HG02840 (cell line): Measurements from ENCODE around the gene APLF.
"Not testable (repeated sequence)": the region's sequence is repeated elsewhere in the genome, so short reads cannot be mapped to it uniquely, and the experiment has no call there.

Source experiments
- ATAC-seq: cut with Tn5 transposase; IDR thresholded peaks from one replicate; pipeline ENCODE4 v1.9.1; 2021; ENCODE audit warnings: mild to moderate bottlenecking, moderate library complexity, moderate number of reproducible peaks; ENCODE audit not compliant: unreplicated experiment, low FRiP score

APLF gene

DNA sequence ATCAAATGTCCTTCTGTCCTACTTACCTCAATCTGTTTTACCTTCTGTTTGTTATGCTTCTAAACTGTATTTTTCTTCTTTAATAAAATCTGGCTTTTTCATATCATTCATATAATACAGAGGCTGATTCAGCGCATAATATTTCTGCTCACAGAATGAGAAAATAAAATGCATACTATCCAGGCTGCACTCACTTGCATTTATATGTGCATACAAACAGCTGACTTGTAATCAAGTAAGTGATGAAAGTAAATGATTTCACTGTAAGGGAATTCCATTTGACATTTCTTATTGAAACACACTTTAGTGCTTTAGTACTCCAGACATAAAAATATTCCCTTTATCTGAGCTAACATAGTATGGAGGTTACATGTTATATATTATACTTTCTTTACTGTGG is 100.7 kb downstream of the APLF start:
- ATAC-seq: no peak

DNA sequence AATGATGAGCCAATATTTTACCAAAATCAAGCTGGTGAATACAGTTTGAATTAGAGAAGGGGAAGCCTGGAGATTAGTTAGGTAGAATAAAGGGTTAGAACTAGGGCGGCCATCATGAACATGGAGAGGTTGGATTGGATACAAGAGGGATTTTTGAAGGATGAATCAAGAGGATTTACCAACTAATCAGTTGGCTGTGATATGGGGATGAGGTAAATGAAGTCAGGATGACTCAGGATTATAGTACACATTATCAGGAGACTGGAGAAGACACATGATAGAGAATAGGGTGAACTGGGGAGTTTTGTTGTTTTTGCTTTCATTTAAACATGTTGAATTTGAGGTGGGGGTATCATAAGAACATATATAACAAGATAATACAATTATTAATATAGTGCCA is 102.2 kb downstream of the APLF start:
- ATAC-seq: no peak

DNA sequence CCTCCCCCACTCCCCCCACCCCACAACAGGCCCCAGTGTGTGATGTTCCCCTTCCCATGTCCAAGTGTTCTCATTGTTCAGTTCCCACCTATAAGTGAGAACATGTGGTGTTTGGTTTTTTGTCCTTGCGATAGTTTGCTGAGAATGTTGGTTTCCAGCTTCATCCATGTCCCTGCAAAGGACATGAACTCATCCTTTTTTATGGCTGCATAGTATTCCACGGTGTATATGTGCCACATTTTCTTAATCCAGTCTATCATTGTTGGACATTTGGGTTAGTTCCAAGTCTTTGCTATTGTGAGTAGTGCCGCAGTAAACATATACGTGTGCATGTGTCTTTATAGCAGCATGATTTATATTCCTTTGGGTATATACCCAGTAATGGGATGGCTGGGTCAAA is 103.0 kb downstream of the APLF start:
- not testable (repeated sequence) for ATAC-seq

DNA sequence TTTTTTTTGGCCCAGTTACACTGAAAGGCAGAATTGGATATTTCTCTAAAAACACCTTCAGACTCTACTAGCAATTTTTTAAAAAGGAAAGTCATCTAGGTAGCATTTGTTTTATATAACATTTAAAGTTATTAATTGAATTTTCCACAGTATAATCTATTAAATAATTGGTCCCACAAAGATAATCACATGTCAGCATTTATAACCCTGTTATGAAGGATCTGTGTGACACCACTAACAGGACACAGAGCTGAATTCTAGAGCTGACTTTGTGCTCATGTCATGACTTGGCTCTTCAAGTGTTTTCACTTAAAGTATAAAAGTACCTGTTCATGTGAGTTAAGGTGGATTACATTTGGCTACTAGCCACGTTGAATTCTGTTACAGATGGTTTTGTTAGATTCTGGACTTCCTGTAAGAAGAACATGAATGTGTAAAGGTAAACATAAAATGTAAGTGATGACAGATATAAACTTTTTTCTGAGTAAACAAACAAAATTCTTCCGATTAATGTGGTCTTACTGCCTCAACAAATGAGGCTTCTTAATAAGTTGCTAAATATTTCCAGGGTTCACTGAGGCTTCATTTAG is 106.9 kb downstream of the APLF start:
- ATAC-seq: no peak

DNA sequence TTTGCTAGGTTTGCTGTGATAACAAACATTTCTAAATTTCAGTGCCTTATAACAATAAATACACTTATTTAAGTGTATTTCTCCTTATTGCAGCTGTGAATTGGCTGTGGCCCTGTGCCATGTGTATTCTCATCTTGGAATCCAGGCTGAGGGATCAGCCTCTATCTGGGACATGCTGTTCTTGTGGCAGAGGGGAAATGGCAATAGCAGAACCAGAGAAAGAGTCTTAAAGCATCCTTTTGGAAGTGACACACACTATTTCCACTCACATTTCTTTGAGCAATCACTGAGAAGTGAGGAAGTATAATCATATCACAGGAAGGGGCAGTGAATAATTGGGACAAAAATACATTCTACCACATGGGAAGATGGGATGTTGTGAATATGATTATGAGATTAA is 109.8 kb downstream of the APLF start:
- ATAC-seq: no peak

DNA sequence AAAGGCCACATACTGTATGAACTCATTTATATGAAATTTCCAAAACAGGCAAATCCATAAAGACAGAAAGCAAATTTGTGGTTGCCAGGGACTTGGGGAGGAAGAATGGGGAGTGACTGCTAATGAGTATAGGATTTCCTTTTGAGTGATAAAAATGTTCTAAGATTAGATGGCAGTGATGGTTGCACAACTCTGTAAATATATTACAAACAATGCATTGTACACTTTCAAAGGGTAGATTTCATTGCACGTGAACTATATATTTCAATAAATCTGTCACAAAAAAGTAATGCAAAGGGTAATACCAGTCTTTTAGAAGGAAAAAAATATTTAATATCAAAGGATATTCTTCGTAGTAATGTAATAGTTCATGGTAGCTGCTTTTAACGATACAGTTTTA is 112.3 kb downstream of the APLF start:
- no peak for ATAC-seq

DNA sequence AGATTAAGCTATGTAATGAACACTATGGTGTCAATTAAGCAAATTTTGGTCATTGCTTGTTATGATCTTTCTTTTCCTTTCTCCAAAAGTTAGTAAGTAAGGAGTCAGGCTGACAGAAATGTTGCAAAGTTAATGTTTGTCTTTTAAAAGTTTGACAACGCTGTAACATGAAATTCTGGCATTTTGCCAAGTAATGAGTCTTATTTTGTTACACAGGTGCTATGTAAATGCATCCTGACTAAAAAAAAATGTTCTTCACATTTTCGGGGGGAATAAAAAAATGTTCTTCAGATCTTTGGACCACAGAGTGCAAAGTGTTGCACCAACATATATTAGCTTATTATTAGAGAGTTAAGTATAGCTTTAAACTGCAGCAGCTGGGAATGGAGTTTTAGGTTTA is 121.2 kb downstream of the APLF start:
- no peak for ATAC-seq

DNA sequence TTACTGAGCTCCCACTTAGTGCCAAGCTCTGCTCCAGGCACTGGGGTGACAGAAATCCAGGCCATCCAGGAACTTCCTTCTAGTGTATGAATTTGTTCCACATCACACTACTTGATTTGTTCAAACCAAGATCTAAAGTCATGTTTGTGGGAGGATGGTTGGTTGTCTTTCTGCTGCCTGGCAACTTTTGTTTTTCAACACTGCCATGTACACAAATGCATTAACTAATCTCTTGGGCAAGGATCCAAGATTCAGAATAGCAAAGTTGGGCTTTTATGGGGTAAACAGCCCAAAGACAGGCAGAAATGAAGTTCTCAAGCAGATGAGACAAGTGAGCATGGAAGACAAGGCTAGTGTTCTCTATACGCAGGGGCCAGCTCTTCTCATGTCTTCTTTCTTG is 122.6 kb downstream of the APLF start:
- ATAC-seq: no peak

DNA sequence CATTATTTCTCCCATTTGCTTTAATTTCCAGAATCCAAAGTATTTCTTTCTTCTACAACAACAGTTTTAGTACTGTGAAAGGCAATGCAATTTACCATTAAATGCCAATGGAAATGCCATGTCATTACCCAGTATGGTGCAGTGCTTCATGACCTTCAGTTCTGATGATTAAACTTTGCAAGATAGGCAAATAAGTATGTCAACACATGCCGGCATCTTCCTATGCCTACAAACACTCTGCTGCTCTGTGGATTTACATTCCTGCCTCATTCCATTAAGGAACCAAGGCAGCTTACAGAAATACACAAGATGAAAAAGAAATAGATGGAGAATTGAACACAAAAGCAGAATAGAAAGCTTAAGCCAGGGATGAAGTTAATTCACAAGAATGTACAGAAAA is 123.3 kb downstream of the APLF start:
- no peak for ATAC-seq

DNA sequence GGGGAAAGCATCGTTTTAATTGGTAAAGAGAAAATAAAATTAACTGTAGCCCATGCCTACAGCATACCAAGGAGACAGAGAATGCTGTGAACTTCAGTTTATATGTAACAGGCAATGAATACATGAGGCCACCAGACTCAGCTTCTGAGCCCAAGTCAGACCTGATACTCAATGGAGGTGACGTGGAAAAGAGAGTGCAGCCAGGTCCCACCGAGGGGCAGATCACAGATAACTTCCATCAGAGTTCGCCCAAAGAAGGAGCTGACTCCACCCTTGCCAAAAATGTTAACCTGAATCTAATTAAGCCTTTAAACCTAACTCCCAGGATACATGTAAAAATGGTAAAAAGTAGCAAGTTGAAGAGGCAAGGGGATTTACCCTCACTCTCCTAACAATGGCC is 123.8 kb downstream of the APLF start:
- no peak for ATAC-seq

DNA sequence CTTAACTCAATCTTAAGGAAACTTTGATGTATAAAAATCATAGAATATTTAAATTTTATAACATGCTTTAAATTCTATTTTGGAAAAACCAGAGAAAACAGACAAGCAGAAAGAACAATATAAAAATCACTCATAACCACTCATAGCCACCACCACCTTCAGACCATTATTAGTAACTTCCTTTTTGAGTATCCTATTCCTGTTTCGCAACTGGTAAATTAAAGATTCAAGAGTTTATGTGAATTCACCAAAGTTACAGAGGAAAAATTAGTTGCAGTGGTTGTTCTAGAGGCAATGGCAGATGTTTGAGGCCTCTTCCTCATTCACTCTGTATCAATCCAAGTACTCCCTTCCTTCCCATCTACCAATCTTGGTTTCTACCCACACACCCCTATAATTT is 126.7 kb downstream of the APLF start:
- no peak for ATAC-seq

DNA sequence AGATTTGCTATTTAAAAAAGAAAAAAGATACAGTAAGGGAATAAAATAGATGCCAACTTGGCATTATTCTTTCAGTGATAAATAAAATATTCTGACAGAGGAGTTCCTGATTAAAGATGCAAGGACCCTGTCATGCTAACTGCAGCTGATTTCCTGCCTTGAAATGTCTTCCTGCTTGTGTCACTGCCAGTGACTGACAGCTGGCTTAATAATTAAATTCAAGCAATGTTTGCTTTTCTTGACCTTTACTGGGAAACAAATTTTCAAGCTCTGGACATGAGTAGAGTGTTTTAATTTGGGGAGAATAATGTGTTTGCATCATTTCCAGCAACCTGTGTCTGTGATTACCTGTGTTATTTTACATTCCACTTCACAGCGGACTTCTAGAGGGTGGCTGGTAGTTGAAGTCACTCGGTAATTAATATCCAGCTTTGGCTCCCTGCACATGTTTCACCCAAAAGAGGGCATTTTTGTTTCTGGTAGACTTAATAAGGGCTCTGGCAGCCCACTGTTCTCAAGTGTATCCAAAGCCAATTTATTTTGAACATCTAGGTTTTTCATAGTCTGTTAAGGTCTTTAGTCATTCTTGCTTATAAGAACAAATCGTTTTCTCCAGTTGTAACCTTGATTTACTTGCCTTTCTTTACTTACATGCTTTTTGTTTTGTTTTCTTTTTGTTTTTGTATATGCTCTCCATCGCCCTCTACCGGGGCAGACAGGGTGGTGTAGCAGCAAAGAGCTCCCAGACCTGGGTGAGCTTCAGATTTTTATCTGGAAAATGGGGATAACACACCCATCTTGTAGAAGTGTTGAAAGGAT is 127.5 kb downstream of the APLF start:
- no peak for ATAC-seq

DNA sequence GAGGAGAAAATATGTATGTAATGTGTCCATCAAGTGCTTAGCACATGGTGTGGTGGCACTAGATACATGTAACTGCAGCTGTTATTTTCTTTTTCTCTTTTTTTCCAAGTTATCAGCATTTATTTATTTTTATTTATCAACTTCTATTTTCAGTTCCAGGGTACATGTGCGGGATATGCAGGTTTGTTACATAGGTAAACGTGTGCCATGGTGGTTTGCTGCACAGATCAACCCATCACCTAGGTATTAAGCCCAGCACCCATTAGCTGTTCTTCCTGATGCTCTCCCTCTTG is 128.1 kb downstream of the APLF start:
- not testable (repeated sequence) for ATAC-seq

DNA sequence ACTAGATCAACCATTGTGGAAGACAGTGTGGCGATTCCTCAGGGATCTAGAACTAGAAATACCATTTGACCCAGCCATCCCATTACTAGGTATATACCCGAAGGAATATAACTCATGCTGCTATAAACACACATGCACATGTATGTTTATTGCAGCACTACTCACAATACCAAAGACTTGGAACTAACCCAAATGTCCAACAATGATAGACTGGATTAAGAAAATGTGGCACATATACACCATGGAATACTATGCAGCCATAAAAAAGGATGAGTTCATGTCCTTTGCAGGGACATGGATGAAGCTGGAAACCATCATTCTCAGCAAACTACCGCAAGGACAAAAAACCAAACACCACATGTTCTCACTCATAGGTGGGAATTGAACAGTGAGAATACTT is 133.1 kb downstream of the APLF start:
- not testable (repeated sequence) for ATAC-seq

DNA sequence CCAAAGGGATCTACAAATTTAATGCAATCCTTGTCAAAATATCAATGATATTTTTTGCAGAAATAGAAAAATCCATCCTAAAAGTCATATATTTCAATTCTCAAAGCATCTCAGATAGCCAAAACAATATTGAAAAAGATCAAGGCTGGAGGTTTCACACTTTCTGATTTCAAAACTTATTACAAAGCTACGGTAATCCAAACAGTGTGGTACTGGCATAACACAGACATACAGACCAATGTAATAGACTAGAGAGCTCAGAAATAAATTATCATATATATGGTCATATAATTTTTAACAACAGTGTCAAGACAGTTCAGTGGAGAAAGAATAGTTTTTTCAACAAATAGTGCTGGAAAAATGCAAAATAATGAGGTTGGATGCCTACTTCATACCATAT is 135.7 kb downstream of the APLF start:
- no peak for ATAC-seq

DNA sequence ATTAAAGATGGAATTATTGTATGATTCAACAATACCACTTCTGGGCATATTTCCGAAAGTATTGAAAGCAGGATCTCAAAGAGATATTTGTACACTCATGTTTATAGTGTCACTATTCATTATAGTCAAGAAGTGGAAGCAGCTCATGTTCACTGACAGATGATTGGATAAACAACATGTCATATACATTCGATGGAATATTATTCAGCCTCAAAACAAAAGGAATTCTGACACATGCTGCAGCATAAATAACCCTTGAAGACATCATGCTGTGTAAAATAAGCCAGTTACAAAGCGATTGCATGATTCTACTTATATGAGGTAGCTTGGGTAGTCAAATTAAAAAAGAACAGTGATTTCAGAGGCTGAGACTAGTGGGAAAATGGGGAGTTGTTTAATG is 136.7 kb downstream of the APLF start:
- no peak for ATAC-seq

DNA sequence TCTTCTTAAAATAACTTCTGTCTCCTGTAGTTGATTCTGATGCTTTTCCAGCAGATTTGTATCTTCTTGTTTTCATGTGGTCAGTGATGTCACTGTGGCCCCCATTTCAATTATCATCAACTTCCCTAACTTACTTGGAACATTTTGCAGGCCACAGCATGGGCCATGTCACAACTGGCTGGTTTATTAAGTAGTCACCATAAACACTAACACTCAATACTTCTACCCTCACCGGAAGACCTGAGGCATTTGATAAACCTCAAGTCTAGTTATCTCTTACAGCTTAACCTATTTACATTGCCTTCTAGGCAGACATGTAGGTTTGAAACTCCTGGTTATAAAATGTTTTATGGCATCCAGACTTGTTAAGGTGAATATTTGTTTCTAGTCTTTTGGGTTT is 138.6 kb downstream of the APLF start:
- no peak for ATAC-seq

DNA sequence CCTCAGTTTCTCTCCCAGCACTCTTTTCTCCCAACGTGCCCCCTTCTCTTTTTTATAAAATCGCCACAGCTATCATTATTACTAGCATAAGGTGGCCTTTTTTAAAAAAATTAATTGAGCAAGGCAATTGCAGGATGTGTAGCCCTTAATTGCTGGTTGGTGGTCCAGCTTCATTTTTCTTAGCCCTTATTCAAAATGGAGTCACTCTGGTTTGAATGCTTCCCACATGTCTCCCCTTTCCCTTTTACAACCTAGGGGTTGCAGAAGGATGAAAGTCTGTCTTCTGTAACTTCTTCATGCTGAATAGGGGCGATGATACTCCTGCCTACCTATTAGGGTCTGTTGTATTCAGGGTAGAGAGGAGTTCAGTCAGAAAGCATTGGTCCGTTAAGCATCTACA is 139.4 kb downstream of the APLF start:
- no peak for ATAC-seq

DNA sequence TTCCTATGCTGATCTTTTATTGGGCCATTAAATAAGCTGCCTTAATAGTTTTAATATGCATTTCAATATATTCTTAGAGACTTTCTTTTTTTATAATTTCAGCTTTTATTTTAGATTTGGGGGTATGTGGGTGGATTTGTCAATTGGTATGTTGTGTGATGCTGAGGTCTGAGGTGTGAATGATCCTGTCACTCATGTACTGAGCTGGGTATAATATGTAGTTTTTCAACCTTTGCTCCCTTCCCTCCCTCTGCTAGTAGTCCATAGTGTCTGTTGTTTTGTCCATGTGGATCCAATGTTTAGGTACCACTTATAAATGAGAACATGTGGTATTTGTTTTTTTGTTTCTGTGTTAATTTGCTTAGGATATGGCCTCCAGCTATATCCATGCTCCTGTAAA is 140.5 kb downstream of the APLF start:
- ATAC-seq: no peak

DNA sequence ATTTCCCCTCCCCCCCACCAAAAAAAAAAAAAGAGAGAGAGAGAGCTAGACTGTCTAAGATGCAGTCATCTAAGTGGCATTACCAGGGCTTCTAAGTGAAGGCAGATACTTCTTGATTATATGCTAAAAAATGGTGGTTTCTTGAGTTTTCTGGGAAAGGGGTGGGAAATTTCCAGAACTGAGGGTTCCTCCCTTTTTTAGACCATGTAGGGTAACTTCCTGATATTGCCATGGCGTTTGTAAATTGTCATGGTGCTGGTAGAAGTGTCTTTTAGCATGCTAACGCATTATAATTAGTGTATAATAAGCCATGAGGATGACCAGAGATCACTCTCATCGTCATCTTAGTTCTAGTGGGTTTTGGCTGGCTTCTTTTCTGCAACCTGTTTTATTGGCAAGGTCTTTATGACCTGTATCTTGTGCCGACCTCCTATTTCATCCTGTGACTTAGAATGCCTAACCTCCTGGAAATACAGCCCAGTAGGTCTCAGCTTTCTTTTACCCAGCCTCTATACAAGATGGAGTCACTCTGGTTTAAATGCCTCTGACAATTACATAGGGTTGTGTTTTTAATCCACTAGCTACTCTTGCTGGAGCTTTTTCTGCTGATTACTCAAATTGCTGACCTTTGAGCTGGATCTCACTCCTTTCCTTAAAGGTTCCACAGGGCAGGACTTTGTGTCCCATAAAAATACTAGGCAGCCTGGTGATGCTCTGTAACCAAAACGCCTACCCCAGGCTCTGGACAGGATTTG is 145.6 kb downstream of the APLF start:
- ATAC-seq: no peak

DNA sequence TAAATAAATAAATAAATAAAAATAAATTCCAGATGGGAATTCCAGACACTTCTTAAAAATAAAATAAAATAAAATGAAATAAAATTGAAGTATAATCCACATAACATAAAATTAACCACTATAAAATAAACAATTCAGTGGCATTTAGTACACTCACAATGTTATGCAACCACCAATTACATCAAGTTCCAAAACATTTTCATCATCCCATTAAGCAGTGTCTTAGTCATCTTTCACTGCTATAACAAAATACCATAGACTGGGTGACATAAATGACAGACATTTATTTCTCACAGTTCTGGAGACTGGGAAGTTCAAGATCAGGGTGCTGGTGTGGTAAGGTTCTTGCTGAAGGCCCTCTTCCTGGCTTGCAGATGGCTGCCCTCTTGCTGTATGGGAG is 153.4 kb downstream of the APLF start:
- ATAC-seq: no peak

DNA sequence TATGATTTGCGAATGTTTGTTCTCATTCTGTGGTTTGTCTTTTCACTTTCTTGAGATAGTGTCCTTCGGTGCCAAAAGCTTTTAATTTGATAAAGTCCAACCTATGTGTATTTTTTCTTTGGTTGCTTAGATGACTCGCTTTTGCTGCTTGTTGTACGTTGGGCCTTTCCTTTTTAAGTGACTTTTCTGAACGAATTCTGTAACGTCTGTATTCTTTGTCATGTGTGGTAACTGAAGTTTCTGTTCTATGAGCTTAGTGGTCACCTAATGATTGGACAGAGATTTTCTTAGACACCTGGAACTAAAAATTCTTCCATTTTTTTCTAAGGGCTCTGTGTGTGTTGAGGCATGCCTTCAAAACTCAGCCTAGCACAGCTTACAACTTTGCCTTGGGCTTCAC is 156.4 kb downstream of the APLF start:
- no peak for ATAC-seq
